ENCODE results near the gene CUBN. TPM values are rescaled to one million over a fixed set of nuclear protein-coding genes. Genes with fewer than 3 reads are reported as not detected.

CUBN gene
- total RNA-seq, 1 donor from 2014 or later = 4.0 TPM

GRCh38 chr10:17073725-17074540 lies 55.7 kb downstream of the CUBN start:
- DNase-seq (ENCODE audit: low read depth) = peak; percentile 36

- DNase-seq (ENCODE audit: low read depth) = no peak
Observed at GRCh38 chr10:17068953-17069352, 60.7 kb downstream of the CUBN start.

GRCh38 chr10:17067376-17068264 lies 62.0 kb downstream of the CUBN start:
- DNase-seq (ENCODE audit: low read depth) = no peak

GRCh38 chr10:17066807-17067206 lies 62.8 kb downstream of the CUBN start:
- no peak for DNase-seq (ENCODE audit: low read depth)

GRCh38 chr10:17066000-17066399 lies 63.6 kb downstream of the CUBN start:
- no peak for DNase-seq (ENCODE audit: low read depth)

- DNase-seq (ENCODE audit: low read depth) = no peak
Observed at GRCh38 chr10:17065273-17065672, 64.3 kb downstream of the CUBN start.

GRCh38 chr10:17064435-17064834 lies 65.2 kb downstream of the CUBN start:
- DNase-seq (ENCODE audit: low read depth) = no peak

- DNase-seq (ENCODE audit: low read depth) = peak; percentile 97
Observed at GRCh38 chr10:17062955-17063484, 66.6 kb downstream of the CUBN start.

- peak; percentile 87 for DNase-seq (ENCODE audit: low read depth)
Observed at GRCh38 chr10:17062493-17062892, 67.1 kb downstream of the CUBN start.

GRCh38 chr10:17062009-17062408 lies 67.6 kb downstream of the CUBN start:
- peak; percentile 93 for DNase-seq (ENCODE audit: low read depth)

- peak; percentile 21 for DNase-seq (ENCODE audit: low read depth)
Observed at GRCh38 chr10:17061418-17061817, 68.2 kb downstream of the CUBN start.

GRCh38 chr10:17060289-17060688 lies 69.3 kb downstream of the CUBN start:
- DNase-seq (ENCODE audit: low read depth) = no peak

- no peak for DNase-seq (ENCODE audit: low read depth)
Observed at GRCh38 chr10:17059197-17059688, 70.4 kb downstream of the CUBN start.

- DNase-seq (ENCODE audit: low read depth) = no peak
Observed at GRCh38 chr10:17058093-17058492, 71.5 kb downstream of the CUBN start.

- no peak for DNase-seq (ENCODE audit: low read depth)
Observed at GRCh38 chr10:17056781-17057428, 72.7 kb downstream of the CUBN start.

GRCh38 chr10:17053513-17053912 lies 76.1 kb downstream of the CUBN start:
- no peak for DNase-seq (ENCODE audit: low read depth)

- DNase-seq (ENCODE audit: low read depth) = no peak
Observed at GRCh38 chr10:17053061-17053460, 76.5 kb downstream of the CUBN start.

- DNase-seq (ENCODE audit: low read depth) = no peak
Observed at GRCh38 chr10:17051851-17052250, 77.8 kb downstream of the CUBN start.

GRCh38 chr10:17049195-17049594 lies 80.4 kb downstream of the CUBN start:
- no peak for DNase-seq (ENCODE audit: low read depth)

- no peak for DNase-seq (ENCODE audit: low read depth)
Observed at GRCh38 chr10:17047908-17048307, 81.7 kb downstream of the CUBN start.

GRCh38 chr10:17046989-17047388 lies 82.6 kb downstream of the CUBN start:
- DNase-seq (ENCODE audit: low read depth) = no peak

- DNase-seq (ENCODE audit: low read depth) = no peak
Observed at GRCh38 chr10:17043586-17043985, 86.0 kb downstream of the CUBN start.
